NCI-H2227 (cell line): ENCODE results near the gene SYT14.
"Not testable (repeated sequence)": the region's sequence is repeated elsewhere in the genome, so short reads cannot be mapped to it uniquely, and the experiment has no call there.

Experiments used
- DNase-seq: peaks from one replicate; lab custom pipeline; 2025; ENCODE audit not compliant: unreplicated experiment; lab: John Stamatoyannopoulos, UW

The SYT14 gene

DNA sequence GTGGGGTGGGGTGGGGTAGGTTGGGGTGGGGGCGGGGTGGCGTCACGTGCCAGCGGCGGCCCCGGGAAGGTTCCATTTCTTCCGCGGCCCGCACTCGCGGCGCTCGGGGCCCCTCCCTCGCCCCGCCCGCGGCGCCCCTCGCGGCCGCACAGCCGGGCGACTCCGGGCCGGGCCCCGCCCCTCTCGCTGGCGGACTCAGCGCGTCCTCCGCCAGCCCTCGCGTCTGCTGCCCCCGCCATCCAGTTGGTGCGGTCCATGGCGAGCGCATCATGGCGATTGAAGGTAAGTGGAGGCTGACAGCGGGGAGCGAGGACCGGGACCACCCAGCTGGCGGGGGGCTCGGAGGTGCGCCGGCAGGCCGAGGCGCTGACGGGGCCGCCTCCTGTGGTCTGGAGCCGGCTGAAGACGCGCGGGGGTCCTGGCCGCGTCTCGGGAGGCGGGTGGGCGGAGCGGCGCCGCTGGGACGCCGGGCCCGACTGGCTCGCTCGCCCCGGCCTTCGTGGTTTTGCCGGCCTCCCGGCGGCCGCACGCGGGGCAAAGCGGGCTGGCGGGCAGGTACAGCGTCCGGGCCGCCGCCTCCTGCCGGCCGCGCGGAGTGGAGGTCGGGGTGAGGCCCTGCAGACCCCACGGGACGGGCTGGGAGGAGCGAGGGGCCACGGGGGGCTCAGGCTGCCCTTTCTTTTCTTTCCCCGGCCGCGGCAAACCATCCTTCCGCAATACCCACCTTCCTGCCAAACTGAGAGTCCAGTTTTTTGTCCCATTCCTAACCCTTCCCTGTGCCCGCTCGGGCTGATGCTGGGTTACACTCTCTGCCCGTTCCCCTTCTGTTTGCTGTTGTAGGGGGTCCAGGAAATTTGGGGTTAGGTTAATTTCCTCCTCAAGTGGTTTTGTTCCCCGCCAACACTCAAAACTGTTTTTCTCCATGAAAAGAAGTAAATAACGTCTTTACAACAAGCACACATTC lies at the start of gene SYT14:
Gene SYT14 (plus strand): TSS at position 222 of the 964 bp plus-strand sequence. CDS start 48 bp downstream, at position 270.
- peak; percentile 95 for DNase-seq

DNA sequence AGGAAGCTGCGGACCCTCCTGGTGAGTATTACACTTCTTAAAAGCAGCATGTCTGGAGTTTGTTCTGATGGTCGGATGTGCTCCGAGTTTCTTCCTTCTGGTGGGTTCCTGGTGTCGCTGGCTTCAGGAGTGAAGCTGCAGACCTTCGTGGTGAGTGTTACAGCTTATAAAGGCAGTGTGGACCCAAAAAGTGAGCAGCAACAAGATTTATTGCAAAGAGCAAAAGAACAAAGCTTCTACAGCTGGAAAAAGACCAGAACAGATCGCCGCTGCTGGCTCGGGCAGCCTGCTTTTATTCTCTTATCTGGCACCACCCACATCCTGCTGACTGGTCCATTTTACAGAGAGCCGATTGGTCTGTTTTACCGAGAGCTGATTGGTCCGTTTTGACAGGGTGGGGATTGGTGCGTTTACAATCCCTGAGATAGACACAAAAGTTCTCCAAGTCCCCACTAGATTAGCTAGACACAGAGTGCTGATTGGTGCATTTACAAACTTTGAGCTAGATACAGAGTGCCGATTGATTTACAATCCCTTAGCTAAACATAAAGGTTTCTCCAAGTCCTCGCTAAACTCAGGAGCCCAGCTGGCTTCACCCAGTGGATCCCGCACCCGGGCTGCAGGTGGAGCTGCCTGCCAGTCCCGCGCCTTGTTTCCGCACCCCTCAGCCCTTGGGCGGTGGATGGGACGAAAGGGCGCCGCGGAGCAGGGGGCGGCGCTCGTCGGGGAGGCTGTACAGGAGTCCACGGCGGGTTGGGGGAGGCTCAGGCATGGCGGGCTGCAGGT lies 49.5 kb upstream of the SYT14 start:
- DNase-seq = not testable (repeated sequence)

DNA sequence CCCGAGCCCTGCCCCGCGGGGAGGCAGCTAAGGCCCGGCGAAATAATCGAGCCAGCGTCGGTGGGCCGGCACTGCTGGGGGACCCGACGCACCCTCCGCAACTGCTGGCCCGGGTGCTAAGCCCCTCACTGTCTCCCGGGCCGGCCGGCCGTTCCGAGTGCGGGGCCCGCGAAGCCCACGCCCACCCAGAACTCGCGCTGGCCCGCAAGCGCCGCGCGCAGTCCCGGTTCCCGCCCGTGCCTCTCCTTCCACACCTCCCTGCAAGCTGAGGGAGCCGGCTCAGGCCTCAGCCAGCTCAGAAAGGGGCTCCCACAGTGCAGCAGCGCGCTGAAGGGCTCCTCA lies 49.0 kb upstream of the SYT14 start:
- DNase-seq = no peak

DNA sequence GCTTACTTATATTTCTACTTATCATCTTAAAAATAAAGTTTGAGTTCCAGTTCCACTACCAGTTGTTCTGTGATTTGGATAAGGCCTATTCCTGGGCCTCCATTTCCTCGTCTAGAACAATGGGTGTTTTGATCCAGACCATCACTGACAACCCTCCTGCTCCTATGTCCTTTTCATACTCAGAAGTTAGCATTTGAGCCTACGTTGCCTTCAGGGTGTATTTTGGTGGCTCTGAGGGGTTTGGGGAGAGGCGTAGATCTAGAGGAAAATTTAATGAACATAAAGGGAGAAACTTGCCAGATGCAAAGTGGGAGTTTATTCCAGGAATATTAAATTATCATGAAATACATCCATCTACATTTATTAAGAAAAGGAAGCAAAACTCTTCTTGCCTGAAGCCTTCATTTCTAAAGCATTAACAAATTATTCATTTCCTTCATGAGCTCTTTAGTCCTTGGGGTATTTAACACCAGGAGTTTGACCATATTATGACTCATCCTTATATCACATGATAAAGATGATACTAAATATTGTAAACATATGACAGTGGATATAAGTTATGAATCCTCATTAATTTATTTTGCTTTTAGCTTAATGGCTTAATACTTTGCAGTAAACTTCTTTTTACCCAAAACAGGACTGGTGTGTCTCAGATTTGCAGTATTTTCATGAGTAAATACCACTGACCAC lies 47.2 kb upstream of the SYT14 start:
- DNase-seq = no peak

DNA sequence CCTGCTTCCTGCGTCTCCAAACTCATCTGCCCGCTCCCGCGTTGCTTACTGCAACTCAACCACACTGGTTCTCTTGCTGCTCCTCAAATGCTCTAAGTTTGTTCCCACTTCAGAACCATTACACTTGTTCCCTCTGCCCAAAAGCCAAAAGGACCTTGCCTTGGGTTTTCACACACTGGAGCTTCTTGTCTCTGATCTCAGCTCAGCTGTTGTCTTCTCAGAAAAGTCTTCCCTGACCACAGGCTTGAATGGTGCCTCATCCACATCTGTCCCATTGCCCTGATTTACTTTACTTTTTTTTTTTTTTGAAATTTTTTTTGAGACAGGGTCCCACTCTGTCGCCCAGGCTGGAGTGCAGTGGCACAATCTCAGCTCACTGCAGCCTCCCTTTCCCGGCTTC lies 44.3 kb upstream of the SYT14 start:
- no peak for DNase-seq

DNA sequence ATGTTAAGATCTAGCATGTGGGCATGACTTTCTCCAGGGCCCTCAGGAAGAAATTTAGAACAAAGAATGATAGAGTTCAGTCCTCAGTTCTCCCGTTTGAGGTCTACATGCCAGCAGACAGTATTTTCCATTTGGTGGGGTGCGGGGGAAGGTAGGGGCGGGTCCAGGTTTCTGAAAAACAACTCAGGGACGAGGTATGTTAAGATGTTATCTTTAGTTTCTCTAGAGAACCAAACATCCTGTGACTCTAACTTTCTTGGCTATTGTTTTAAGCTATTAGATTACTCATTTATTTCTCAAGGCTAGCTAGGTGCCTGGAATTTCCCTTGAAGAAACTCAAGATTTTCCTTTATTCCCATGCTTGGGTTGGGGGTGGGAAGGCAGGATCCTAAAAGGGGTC lies 42.3 kb upstream of the SYT14 start:
- DNase-seq = no peak

DNA sequence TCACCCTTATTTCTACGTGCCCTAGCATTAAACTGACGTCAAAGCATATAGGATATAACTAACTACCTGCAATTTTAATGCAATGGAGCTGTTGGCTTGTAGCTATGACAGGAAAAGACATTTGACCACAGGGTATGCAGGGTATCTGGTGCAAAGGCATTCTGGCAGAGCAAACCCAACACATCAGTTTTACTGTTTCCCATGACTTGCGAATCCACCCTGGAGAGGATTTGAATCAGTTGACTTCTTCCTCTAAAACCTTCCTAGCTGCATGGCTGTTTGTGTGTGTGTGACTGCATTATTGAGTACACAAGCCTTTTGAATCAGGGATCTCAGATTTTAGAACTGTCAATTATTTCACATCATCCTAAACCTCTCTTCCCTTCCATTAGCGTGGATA lies 41.7 kb upstream of the SYT14 start:
- DNase-seq = no peak

DNA sequence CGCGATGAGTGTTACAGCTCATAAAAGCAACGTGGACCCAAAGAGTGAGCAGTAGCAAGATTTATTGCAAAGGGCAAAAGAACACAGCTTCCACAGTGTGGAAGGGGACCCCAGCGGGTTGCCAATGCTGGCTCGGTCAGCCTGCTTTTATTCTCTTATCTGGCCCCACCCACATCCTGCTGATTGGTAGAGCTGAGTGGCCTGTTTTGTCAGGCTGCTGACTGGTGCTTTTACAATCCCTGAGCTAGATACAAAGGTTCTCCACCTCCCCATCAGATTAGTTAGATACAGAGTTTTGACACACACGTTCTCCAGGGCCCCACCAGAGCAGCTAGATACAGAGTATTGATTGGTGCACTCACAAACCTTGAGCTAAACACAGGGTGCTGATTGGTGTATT lies 39.7 kb upstream of the SYT14 start:
- DNase-seq = not testable (repeated sequence)

DNA sequence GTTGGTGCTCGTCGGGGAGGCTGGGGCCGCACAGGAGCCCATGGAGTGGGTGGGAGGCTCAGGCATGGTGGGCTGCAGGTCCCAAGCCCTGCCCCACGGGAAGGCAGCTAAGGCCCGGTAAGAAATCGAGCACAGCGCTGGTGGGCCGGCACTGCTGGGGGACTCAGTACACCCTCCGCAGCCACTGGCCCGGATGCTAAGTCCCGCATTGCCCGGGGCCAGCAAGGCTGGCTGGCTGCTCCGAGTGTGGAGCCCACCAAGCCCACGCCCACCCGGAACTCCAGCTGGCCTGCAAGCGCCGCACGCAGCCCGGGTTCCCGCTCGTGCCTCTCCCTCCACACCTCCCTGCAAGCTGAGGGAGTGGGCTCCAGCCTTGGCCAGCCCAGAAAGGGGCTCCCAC lies 39.2 kb upstream of the SYT14 start:
- DNase-seq = not testable (repeated sequence)

DNA sequence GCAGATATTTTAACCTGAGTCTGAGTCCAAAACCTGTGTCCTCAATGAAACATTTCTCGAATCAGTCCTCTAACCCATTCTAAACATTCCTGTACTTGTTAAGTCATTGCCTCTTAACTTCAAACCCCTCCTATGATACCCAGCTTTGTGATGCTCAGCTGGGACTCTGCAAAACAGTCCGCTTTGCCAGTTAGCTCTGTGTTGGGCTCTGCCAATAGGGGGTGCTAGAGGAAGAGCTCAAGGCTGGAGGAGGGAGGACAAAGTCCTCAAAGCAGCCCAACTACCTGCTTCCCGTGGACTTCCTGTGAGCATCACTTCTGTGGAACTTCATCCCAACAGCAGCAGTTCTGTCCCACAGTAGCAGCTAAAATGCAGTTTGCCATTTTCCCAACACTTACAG lies 38.1 kb upstream of the SYT14 start:
- no peak for DNase-seq

DNA sequence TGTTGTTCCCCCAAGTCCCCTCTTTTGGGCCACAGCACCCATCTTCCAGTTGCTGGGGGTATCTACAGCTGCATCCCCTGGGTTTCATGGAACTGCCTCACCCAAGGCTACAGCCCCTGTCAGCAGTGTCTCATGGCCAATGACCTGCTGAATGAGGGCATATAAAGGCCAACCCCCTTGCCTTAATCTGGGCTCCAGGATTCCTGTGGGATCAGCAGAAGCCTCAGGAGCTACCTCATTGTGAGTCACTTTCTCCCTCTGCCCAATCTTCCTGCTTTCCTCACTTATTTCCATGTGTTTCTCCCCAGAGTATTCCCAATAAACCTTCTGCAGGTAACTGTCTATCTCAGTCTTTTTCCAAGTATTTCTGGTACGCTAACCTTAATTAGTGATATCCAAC lies 37.3 kb upstream of the SYT14 start:
- no peak for DNase-seq

DNA sequence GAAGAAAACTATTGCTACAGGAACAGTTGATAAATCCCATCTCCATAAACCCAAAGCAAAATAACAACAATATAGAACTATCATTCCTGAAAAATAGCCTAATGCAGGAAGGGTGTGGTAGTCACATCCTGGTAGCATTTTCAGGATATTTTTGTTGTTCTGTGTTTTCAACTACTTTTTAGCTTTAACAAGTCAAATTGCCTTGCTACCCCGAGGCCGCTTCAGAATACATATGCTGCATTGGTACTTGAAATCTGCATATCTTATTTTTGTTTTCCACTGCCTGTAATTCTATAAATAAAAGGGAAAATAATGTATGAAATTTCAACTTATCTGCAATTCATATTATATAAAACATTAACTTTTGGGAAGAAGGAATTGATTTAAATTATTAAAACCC lies 36.8 kb upstream of the SYT14 start:
- no peak for DNase-seq

DNA sequence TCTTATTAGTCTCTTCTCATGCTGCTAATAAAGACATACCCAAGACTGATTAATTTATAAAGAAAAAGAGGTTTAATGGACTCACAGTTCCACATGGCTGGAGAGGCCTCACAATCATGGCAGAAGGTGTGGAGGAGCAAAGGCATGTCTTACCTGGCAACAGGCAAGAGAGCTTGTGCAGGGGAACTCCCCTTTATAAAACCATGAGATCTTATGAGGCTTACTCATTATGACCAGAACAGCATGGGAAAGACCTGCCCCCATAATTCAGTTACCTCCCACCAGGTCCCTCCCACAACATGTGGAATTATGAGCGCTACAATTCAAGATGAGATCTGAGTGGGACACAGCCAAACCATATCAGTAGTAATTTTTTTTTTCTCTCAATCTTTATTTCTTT lies 33.2 kb upstream of the SYT14 start:
- DNase-seq = not testable (repeated sequence)

DNA sequence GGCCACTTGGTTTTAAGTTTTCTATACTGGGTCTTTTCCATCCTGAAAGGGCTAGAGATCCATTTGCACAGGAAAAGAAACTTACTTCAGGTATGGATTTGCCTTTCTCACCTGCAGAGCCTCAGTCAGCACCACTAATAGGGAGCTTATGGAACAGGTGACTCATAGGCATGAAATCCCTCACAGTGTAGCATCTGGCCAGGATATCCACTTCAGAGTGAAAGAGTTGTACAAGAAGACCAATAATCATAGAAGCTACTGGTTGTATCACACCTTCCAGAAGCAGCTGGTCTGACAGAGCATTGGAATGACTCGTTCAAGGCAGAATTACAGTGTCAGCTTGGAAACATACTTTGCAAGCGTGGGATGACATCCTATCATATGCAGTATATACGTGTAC lies 26.3 kb upstream of the SYT14 start:
- DNase-seq = no peak

DNA sequence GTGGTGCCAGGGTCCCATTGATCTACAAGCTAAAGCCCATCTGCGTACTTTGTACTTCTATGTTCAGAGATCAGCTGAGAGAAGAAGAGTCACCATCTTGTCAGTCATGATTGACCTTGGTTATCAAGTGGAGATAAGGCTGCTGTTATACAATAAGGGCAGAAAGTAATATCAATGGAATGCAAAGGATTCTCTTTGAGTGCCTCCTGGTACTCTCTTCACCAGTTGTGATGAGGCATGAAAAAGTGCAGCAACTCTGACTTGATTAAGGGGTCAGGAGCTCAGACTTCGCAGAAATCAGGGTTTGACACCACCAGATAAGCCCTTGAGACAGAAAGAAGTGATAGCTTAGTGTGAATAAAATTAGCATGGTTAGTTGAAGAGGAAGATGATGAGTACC lies 25.7 kb upstream of the SYT14 start:
- no peak for DNase-seq

DNA sequence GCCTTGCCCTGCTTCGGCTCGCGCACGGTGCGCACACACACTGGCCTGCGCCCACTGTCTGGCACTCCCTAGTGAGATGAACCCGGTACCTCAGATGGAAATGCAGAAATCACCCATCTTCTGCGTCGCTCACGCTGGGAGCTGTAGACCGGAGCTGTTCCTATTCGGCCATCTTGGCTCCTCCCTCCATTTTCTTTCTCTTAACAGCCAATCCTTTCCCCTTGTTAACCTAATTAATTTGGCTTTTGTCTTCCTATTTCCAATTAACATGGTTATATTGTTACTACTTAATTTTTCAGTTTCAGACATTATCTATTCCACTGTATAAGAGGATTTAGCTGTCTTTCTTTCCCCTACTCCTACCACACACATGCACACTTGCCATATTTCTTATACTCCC lies 18.4 kb upstream of the SYT14 start:
- DNase-seq = not testable (repeated sequence)

DNA sequence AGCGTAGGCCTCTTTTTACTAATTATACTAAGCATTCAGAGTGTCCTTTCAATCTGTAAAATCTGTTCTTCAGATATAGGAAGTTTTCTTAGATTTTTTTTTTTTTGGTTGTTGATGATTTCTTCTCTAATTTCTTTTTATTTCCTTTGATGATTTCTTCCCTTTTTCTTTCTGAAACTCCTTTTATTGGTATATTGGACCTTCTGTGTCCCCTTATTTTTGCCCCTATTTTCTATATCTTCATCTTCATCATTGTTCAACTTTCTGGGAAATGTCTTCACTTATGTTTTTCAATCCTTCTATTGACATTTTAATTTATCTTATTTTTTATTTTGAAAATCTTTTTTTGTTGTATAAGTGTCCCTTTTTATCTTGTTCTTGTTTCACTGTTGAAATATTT lies 17.2 kb upstream of the SYT14 start:
- DNase-seq = no peak

DNA sequence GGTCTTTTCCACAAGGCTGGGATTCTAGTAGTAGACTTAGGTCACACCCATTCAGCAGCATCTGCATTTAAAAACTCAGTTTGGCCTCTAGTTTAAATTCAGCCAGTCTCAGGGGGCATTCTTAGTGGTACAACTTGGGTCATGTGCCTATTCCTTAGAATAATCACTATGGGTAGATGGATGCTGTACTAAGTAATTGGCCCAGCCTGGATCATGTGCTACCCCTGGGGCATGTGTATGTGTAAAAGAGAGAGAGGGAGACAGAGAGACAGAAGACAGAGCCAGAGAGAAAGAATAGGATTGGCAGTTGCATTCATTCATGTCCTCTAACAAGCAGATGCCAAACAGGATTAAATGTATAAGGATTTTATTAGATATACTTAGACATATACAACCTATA lies 13.6 kb upstream of the SYT14 start:
- DNase-seq = no peak

DNA sequence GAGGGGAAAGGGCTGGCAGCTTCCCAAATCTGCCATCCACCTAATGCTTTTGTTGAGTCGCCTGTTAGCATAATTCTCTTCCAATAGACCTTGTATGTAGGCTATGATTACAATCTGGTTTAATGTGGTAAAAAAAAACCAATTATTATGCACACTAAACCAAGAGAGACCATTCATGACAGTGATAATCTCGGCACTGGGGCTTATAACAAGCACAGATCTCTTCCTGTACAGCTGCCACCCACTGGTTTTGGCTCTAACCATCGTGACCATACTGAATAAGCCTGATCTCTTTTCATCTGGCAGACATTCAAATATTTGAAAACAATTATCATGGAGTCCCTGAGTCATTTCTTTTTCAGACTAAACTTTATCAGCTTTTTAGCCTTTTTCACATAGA lies 12.0 kb upstream of the SYT14 start:
- DNase-seq = peak; percentile 64

DNA sequence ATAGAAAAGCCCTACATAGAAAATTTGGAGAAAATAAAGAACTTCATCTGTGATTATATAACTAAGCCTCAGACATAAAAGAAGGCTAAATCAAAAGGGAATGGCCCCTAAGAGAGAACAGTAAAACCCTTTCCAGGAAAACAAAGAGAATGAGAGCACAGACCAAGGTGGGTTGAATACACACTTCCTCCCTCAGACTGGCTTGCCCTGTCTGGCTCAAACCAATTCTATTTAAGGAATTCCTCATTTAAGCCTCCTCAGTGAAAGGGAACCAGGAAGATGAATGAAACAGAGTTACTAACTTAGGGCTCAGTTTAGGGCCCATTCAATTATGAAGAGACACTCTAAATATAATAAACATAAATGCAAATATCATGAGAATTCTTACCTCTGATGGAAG lies 10.6 kb upstream of the SYT14 start:
- no peak for DNase-seq

DNA sequence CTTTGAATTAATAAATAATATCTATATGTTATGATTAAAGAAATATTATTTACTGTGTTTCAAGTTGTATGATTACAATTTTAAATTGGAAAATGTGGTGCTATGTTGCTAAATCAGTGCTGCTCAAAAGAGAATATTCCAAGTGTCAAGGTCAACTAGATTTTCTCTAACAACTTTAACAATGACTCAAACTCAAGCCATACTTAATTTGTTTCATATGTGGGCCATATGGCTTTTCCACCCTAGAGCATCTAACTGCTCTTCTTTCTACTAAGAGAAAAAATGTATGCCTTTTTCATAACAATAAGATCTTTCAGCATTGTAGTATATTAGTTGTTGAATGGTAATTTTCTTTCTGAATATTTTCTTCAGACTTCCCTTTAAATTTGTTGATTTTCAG lies 8.3 kb upstream of the SYT14 start:
- DNase-seq = no peak

DNA sequence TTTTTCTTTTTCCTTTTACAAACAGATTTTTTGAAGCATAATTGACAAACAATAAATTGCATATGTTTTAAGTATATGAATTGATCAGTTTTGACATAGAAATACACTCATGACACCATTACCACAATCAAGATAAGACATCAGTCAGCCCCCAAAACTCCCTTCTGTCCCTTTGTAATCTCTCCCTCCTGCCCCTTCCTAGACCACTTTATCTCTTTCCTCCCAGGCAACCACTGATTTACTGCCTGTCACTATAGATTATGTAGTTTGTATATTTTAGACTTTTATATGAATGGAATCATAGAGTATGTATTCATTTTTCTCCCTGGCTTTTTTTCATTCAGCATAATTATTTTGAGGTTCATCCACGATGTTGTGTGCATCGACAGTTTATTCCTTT lies 6.9 kb upstream of the SYT14 start:
- DNase-seq = no peak
